ENCODE results near the gene KRT20.

The KRT20 gene

DNA sequence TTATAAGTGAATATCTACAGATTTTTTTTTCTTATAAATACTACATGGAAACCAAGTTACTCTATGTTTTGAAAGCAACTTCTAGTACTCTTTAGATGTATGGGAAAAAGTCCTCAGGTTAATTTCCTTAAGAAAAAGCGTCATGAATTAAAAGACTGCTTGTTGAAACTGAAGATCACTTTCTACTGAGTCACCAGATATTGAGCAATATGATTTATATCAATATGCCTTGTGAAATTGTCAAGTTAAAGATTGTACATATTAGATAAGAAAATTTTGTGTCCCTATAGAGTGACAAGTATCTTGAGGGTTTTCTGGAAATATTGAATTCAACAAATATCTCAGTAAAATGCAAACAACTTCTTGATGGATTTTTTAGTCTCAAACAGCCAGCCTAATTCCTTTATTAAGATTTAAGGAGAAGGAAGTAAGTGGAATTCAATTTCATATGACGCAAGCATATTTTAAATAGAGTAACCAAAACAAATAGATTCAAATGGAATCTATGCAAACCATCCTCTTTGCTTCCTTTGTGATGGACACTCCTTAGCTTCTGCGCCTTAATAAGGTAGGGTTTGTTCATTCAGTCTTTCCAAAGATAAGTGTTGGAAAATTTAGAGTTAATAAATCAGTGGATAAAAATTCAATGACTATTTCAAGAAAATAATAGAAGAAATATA lies 34.6 kb downstream of the KRT20 start:
- DNase-seq (no peak), ATAC-seq (no peak)
- Mint-ChIP-seq H3K27me3 (peaks cover 17% of the 10 kb centered on the region), H3K36me3 (ENCODE audit: low read depth) (no peaks in the 10 kb centered on the region), H3K4me1 (no peaks in the 10 kb centered on the region), H3K4me3 (no peak overlapping the region), H3K9me3 (no peaks in the 10 kb centered on the region), H3K27ac (no peak overlapping the region)

DNA sequence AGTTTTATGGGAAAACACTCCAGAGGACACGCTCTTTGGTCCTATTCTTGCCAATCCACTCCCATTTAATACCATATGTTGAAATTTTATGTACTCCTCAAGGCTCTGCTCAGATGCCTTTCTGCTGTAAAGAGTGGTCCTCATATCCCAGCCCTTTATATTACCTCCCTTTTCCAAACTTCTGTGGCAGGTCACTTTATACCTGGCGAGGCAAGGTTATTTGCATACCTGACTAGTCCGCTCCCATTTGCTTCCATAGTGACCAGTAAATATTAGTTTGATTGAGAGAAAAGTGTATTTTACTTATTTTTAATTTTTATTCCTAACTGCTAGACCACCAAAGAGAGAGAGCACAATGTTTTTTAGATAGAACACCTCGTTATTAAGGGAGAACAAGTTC lies 35.3 kb downstream of the KRT20 start:
- DNase-seq, result no peak
- Mint-ChIP-seq H3K27me3 (peaks cover 24% of the 10 kb centered on the region), H3K27ac (no peak overlapping the region), H3K36me3 (ENCODE audit: low read depth) (no peaks in the 10 kb centered on the region), H3K4me1 (no peaks in the 10 kb centered on the region), H3K4me3 (no peak overlapping the region), H3K9me3 (no peaks in the 10 kb centered on the region)
- no peak for ATAC-seq

DNA sequence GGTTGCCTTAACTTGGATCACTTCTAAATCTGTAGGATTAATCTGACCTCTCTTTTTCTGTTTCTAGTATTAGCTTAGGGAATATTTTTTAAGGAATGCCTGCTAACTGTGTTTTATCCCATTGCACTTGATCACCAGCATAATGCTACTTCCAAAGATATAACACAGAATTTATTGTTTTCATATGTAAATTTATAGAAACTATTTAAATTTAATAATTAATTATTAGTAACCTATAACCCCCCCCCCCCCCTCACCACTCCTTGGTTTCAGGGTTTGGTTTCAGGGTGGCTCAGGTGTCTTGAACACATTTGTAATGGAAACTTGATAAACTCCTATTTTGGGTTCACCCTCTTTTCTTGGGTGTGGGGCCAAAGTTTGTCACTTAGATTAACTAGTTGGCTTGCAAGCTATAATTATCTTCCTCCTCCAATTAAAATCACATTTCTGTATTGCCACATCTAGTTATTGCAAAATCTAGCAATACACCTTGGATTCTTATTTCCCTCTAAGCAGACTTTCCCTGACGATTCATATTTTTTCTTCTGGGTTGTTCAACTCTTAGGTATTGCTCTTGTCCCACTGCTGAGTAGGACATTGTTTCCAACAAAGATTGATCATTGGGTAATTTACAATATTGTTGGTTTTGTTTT lies 36.3 kb downstream of the KRT20 start:
- H3K27me3 Mint-ChIP-seq, result peaks cover 30% of the 10 kb centered on the region
- no peak for DNase-seq
- no peak for ATAC-seq
- no peaks in the 10 kb centered on the region for H3K36me3 Mint-ChIP-seq (ENCODE audit: low read depth)
- H3K27ac Mint-ChIP-seq, result no peak overlapping the region
- no peaks in the 10 kb centered on the region for H3K4me1 Mint-ChIP-seq
- no peak overlapping the region for H3K4me3 Mint-ChIP-seq
- H3K9me3 Mint-ChIP-seq, result no peaks in the 10 kb centered on the region

DNA sequence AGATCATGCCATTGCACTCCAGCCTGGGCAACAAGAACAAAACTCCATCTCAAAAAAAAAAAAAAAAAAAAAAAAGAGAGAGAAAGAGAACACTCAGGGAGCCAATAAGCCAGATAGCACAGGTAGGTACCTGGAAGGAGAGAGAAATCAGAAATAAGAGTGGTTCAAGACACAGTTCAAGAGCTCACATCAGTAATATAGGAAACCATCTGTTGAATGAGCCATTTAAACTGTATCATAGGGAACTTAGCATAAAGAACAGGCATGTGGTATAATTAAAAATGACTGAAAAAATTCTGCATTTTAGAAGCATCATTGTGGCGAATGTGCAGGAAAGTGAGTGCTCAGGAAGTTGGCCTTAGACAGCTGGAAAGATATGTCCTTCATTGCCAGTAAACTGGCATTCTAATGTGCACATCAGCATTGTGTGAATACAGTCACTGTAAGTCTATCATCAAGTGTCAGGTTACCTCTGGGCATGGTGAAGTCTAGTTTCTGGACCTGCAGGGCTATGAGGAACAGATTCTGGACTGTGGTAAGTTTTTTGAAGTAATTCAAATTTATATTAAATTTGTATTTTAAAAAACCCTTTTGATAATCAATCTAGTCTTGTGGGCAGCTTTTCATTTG lies 38.4 kb downstream of the KRT20 start:
- Mint-ChIP-seq H3K4me3 (no peak overlapping the region), H3K36me3 (ENCODE audit: low read depth) (no peaks in the 10 kb centered on the region), H3K27ac (no peak overlapping the region), H3K4me1 (no peaks in the 10 kb centered on the region), H3K27me3 (peaks cover 38% of the 10 kb centered on the region), H3K9me3 (no peaks in the 10 kb centered on the region)
- ATAC-seq (no peak), DNase-seq (no peak)

DNA sequence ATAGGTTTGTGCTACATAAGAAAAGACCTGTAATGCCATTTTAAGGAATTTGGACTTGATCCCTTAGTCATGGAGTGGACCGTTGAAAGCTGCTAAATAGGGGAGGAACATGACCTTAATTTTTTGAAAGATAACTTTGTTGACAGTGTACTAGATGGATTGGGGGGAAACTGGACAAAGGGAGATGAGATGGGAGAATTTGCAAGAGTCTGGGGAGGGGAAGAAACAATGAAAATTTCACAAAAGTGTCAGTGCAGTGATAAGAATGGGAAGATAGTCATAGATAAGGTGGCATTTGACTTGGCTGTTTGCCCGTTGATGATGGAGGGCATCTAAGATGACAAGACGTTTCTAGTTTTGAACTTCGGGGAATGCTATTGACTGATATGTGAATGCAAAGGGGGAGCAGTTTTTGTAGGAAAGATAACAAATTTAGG lies 40.4 kb downstream of the KRT20 start:
- no peak for ATAC-seq
- Mint-ChIP-seq H3K27me3 (peaks cover 35% of the 10 kb centered on the region), H3K9me3 (no peaks in the 10 kb centered on the region), H3K36me3 (ENCODE audit: low read depth) (no peaks in the 10 kb centered on the region), H3K27ac (no peak overlapping the region), H3K4me3 (no peak overlapping the region), H3K4me1 (no peaks in the 10 kb centered on the region)
- no peak for DNase-seq

DNA sequence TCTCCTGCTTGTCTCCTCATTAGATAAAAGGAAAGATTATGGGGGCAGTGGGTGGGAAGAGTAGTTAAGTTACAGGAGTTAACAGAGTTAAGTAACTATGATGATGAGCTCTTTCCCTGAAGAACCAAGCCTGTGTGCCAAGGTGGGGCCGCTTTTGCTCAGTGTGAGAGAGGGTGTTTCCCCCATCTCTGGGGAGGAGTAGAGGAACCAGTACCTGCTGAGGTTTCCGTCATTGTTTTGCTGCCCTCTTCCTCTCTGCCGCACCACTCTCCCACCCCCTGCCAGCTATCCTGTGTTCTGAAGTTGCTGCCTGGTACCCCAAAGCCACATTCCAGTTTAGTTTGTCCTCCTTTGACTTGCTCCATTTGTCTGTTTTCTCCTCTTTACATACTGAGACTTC lies 41.8 kb downstream of the KRT20 start:
- ATAC-seq (no peak), DNase-seq (no peak)
- H3K36me3 Mint-ChIP-seq (ENCODE audit: low read depth), result no peaks in the 10 kb centered on the region
- no peak overlapping the region for H3K4me3 Mint-ChIP-seq
- H3K27me3 Mint-ChIP-seq, result peaks cover 31% of the 10 kb centered on the region
- no peak overlapping the region for H3K27ac Mint-ChIP-seq
- H3K4me1 Mint-ChIP-seq, result no peaks in the 10 kb centered on the region
- no peaks in the 10 kb centered on the region for H3K9me3 Mint-ChIP-seq

DNA sequence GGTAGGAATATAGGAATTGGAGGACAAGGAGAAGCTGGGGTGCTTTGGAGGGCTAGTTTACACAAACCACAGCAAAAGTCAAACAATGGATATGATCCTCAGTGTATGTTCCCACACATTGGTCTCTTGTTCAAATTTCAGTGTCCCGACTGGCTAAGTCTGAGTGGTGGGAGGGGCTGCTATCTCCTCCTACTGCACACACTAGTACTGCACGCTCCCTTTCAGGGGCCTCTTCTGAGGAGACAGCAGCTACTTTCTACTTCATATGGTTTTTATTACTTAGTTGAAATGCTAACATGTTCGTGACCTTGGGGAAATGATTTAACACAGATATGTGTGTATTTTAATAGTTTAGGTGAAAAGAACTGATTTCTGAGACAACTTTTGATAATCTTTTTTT lies 43.8 kb downstream of the KRT20 start:
- DNase-seq, result no peak
- no peak for ATAC-seq
- Mint-ChIP-seq H3K36me3 (ENCODE audit: low read depth) (no peaks in the 10 kb centered on the region), H3K27ac (no peak overlapping the region), H3K27me3 (peaks cover 27% of the 10 kb centered on the region), H3K4me1 (no peaks in the 10 kb centered on the region), H3K9me3 (no peaks in the 10 kb centered on the region), H3K4me3 (no peak overlapping the region)

DNA sequence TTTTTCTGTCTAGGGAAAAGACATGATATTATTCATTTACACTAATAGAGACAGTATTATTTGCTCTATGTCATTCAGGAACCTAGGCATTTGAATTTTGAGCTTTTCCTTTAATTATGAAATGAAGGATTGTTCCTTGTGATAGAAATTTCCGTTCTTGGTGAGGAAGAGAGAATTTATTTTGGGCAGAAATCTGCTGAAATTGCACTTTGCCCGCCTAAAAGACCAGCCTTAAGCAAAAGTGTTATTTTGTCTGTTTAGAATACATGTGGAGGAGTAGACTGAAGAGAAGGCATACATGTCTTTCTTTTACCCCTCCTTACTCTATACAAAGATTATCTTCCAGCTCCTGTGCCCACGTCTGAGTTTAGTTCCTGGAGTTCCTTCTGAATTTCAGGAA lies 45.8 kb downstream of the KRT20 start:
- Mint-ChIP-seq H3K4me3 (no peak overlapping the region), H3K9me3 (no peaks in the 10 kb centered on the region), H3K27me3 (peaks cover 11% of the 10 kb centered on the region), H3K27ac (no peak overlapping the region), H3K36me3 (ENCODE audit: low read depth) (peaks cover 3% of the 10 kb centered on the region), H3K4me1 (no peaks in the 10 kb centered on the region)
- ATAC-seq (no peak), DNase-seq (no peak)

DNA sequence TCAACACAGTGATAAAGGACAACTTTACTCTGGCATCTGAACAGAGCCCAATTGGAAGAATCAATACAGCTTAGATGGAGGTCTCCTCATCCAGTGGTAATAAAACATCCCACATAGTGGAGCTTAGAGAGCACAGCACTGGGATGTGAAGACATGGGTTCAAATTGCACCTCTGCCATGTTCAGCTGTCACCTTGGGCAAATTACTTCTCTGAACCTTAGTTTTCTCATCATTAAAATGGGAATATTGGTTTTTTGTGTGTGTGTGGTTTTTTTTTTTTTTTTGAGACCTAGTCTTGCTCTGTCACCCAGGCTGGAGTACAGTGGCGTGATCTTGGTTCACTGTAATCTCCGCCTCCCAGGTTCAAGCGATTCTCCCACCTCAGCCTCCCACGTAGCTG lies 49.0 kb downstream of the KRT20 start:
- Mint-ChIP-seq H3K9me3 (no peaks in the 10 kb centered on the region), H3K4me3 (no peak overlapping the region), H3K27ac (no peak overlapping the region), H3K4me1 (no peaks in the 10 kb centered on the region), H3K36me3 (ENCODE audit: low read depth) (peaks cover 3% of the 10 kb centered on the region), H3K27me3 (no peaks in the 10 kb centered on the region)
- ATAC-seq, result no peak
- DNase-seq, result no peak

DNA sequence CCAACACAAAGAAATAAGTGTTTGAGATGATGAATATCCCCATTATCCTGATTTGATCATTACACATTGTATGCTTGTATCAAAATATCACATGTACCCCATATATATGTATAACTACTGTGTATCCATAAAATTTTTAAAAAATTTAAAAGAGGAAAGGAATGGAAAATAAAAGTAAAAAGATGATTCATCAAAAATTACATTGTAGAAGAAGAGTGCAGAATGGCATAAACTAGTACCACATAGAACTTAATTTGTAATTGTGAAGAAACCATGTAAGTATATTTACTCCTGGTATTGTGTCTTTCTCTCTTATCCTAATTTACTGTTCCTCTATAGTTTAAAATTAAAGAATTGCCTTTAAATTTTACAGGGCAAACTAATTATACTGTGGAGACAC lies 51.2 kb downstream of the KRT20 start:
- Mint-ChIP-seq H3K4me1 (no peaks in the 10 kb centered on the region), H3K4me3 (no peak overlapping the region), H3K36me3 (ENCODE audit: low read depth) (peaks cover 3% of the 10 kb centered on the region), H3K27ac (no peak overlapping the region), H3K9me3 (peaks cover 4% of the 10 kb centered on the region), H3K27me3 (no peaks in the 10 kb centered on the region)
- ATAC-seq (no peak), DNase-seq (no peak)

DNA sequence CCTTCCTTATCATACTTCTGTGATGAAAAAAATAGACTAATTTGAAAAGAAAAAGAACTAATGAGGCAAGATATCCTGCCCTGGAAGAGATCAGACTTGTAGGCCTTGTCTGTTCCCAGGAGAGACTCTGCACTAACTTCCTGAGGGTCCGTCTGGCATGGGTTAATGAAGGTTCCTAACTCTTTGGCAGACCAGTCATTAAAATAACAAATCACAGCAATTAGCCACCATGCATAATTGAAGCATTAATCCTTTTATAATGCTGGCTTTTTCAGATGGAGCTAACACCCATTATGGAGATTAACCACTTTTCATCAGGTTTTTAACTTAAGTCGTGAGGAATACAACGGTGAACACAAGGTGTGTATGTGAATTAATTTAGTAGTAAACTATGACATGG lies 52.2 kb downstream of the KRT20 start:
- Mint-ChIP-seq H3K9me3 (peaks cover 4% of the 10 kb centered on the region), H3K4me1 (peaks cover 3% of the 10 kb centered on the region), H3K27me3 (no peaks in the 10 kb centered on the region), H3K4me3 (no peak overlapping the region), H3K36me3 (ENCODE audit: low read depth) (peaks cover 3% of the 10 kb centered on the region), H3K27ac (no peak overlapping the region)
- no peak for DNase-seq
- no peak for ATAC-seq

DNA sequence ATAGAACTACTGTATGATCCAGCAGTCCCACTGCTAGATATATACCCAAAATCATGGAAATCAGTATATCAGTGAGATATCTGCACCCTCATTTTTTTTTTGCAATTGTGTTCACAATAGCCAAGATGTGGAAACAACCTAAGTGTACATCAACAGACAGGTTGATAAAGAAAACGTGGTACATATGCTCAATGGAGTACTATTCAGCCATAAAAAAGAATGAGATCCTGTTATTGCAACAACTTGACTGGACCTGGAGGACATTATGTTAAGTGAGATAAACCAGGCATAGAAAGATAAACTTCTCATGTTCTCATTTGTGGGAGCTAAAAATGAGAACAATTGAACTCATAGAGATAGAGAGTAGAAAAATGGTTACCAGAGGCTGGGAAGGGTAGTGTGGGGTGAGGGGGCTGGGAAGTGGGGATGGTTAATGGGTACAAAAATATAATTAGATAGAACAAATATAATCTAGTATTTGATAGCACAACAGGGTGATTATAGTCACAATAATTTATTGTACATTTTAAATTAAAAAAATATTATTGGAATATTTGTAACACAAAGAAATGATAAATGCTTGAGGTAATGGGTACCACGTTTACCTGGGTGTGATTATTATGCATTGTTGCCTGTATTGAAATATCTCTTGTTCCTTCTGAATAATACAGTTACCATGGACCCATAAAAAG lies 54.8 kb downstream of the KRT20 start:
- Mint-ChIP-seq H3K9me3 (peaks cover 4% of the 10 kb centered on the region), H3K27me3 (peaks cover 6% of the 10 kb centered on the region), H3K4me3 (no peak overlapping the region), H3K4me1 (peaks cover 11% of the 10 kb centered on the region), H3K36me3 (ENCODE audit: low read depth) (no peaks in the 10 kb centered on the region), H3K27ac (no peak overlapping the region)
- ATAC-seq, result no peak
- no peak for DNase-seq

DNA sequence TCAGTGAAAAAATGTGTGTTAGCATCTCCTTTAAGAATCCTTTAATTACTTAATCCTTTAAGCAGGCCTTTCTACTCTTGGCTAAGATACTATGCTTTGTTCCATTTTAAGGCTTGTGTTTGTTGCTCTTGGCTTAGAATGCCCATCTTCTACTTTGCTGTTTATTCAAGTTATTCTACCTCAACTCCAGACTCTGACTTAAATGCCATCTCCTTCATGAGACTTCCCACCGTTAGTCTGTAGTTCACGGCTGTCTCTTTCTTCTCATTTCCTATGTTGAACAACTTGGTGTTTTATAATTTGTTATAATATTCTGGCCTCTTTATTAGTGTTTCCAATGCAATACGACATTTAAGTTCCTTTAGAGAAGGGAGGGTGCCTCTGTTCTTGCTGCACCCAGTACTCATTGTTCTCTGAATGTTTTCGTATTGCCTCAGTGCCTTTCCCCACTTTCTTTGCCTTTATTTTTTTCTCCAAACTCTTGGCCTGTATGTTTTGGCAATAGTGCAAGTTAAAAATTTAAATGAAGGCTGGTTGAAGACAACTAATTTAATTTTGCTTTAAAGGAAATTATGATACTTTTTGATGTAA lies 56.5 kb downstream of the KRT20 start:
- H3K27ac Mint-ChIP-seq, result no peak overlapping the region
- H3K36me3 Mint-ChIP-seq (ENCODE audit: low read depth), result peaks cover under 1% of the 10 kb centered on the region
- no peak for ATAC-seq
- peaks cover 4% of the 10 kb centered on the region for H3K9me3 Mint-ChIP-seq
- H3K4me1 Mint-ChIP-seq, result peaks cover 11% of the 10 kb centered on the region
- H3K4me3 Mint-ChIP-seq, result no peak overlapping the region
- no peak for DNase-seq
- H3K27me3 Mint-ChIP-seq, result peaks cover 6% of the 10 kb centered on the region

DNA sequence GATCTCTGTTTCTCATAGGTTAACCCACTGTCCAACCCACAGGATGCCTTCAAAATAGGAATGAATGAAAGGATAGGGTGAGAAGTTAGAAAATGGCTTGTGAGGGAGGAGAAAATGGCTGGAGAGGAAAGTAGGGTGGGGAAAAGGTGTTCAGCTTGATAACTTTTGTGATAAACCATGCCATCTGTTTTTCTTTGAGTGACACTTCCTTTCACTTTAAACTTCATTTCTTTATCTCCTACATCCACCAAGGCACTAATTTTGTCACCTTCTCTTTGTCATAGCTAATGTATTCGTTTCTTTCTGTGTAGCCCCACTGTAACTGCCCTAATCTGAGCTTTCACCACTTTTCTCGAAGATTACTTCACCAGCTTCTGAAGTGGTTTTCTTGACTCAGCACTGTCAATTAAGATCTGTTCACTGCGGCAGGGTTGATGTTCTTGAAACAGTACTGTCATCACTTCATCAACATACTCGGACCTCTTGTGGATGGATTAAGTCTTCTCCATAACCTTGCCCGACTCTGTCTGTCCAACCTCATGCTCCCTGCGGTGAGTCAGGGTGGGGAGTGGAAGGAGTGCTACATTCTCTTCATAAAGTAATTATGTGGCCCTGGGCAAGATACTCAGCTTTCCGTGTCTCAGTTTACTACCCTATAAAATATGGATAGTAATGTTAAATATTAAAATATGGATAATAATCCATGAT lies 57.1 kb downstream of the KRT20 start:
- Mint-ChIP-seq H3K27ac (peak overlapping the region; percentile 44), H3K4me1 (peaks cover 11% of the 10 kb centered on the region), H3K36me3 (ENCODE audit: low read depth) (peaks cover 1% of the 10 kb centered on the region), H3K9me3 (peaks cover 4% of the 10 kb centered on the region), H3K27me3 (peaks cover 6% of the 10 kb centered on the region), H3K4me3 (no peak overlapping the region)
- DNase-seq (no peak), ATAC-seq (peak; percentile 49)
